ENCODE results near the gene COL26A1. TPM values are rescaled to one million over a fixed set of nuclear protein-coding genes. Genes with fewer than 3 reads are reported as not detected.
A peak's percentile ranks its signal among the peaks of the same experiment; 100 is the strongest.

The COL26A1 gene
- total and polyA plus RNA-seq, 4 donors, result 0.05 to 4.7 (median 0.28) TPM

DNA sequence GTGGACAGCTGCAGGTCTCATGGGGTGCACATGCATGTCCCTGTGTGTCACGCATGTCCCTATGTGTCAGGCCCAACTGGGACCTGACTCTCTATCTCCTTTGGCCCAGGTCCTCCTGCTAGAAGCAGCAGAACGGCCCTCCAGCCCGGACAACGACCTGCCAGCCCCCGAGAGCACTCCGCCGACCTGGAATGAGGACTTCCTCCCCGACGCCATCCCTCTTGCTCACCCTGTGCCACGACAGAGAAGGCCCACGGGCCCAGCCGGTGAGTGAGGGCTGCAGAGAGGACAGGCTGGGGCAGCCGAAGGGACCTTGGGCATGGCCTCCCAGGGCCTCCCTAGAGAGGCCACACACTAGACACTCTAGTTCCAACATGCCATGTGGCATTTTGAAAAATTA, 177.1 kb downstream of the COL26A1 start:
- H3K4me3 ChIP-seq, result no peak overlapping the region
- 76 to 84% methylated on average over 13 of the region's 13 CpGs for WGBS, 2 donors
- peaks cover 0 to 28% (median 0%) of the 10 kb centered on the region in 5 donors for H3K4me1 ChIP-seq (ENCODE audit: control insufficient read depth in 5 of 5, insufficient read depth in 5 of 5, low read length in 5 of 5)
- H3K9ac ChIP-seq (ENCODE audit: insufficient read depth in 1 of 2, low read length in 2 of 2), result no peak overlapping the region
- no peak overlapping the region for H3K27ac ChIP-seq (ENCODE audit: low read depth in 1 of 2, low read length in 1 of 2)
- H3K27me3 ChIP-seq (ENCODE audit: control insufficient read depth in 3 of 3, insufficient read depth in 3 of 3, low read length in 2 of 3), result no peaks in the 10 kb centered on the region
- ATAC-seq (ENCODE audit: insufficient read depth, low FRiP score) (no peak), DNase-seq (no peak)
- peaks cover 0 to 7% (median 2%) of the 10 kb centered on the region in 4 donors for H3K9me3 ChIP-seq (ENCODE audit: control insufficient read depth in 4 of 4, insufficient read depth in 3 of 4, low read length in 3 of 4)
- no peaks in the 10 kb centered on the region for H3K36me3 ChIP-seq (ENCODE audit: control insufficient read depth in 4 of 4, insufficient read depth in 4 of 4, low read length in 4 of 4)
- TF ChIP-seq, protein P1, sequence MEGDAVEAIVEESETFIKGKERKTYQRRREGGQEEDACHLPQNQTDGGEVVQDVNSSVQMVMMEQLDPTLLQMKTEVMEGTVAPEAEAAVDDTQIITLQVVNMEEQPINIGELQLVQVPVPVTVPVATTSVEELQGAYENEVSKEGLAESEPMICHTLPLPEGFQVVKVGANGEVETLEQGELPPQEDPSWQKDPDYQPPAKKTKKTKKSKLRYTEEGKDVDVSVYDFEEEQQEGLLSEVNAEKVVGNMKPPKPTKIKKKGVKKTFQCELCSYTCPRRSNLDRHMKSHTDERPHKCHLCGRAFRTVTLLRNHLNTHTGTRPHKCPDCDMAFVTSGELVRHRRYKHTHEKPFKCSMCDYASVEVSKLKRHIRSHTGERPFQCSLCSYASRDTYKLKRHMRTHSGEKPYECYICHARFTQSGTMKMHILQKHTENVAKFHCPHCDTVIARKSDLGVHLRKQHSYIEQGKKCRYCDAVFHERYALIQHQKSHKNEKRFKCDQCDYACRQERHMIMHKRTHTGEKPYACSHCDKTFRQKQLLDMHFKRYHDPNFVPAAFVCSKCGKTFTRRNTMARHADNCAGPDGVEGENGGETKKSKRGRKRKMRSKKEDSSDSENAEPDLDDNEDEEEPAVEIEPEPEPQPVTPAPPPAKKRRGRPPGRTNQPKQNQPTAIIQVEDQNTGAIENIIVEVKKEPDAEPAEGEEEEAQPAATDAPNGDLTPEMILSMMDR (IDR thresholded peaks at IDR 0.05; ENCODE audit: control extremely low read depth, extremely low read depth), result no peak

DNA sequence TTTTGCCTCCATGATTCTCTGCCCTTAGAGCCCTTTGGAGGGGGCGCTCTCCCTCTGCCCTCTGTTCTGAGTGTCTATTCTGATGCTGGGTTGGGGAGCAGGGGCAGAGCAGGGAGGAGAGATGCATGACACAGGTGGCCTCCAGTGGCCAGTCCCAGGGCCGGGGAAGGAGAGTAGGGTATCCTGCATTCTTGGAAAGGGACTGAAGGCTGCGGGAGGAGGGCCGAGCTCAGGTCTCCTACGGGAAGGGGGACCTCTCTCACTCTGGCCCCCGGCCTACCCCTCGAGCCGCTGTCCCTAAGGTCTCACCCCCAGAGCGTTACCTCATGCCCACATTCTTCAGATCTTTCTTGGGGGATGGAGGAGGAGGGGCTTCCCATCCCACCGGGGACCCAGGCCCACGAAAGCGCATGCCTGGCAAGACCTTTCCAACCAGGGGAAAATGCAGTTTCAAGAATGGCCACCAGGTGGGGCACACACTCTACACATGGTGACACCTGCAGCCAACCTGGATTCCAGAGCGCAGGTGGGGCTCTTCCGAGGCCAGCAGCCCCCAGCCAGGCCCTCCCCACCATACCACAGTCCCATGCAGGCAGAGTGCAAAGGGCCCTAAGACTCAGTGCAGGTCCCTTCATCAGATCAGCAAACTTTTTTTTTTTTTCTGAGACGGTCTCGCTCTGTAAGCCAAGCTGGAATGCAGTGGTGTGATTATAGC, 180.0 kb downstream of the COL26A1 start:
- Histone ChIP-seq H3K36me3 (ENCODE audit: control insufficient read depth in 4 of 4, insufficient read depth in 4 of 4, low read length in 4 of 4) (no peaks in the 10 kb centered on the region), H3K9ac (ENCODE audit: insufficient read depth in 1 of 2, low read length in 2 of 2) (no peak overlapping the region), H3K4me3 (no peak overlapping the region), H3K27ac (ENCODE audit: low read depth in 1 of 2, low read length in 1 of 2) (no peak overlapping the region), H3K9me3 (ENCODE audit: control insufficient read depth in 4 of 4, insufficient read depth in 3 of 4, low read length in 3 of 4) (peaks cover 0 to 2% (median 0%) of the 10 kb centered on the region in 4 donors), H3K27me3 (ENCODE audit: control insufficient read depth in 3 of 3, insufficient read depth in 3 of 3, low read length in 2 of 3) (no peaks in the 10 kb centered on the region), H3K4me1 (ENCODE audit: control insufficient read depth in 5 of 5, insufficient read depth in 5 of 5, low read length in 5 of 5) (peaks cover 0 to 13% (median 0%) of the 10 kb centered on the region in 5 donors)
- TF ChIP-seq, protein P1 (IDR thresholded peaks at IDR 0.05; ENCODE audit: control extremely low read depth, extremely low read depth), result peak; percentile 76
- ATAC-seq (ENCODE audit: insufficient read depth, low FRiP score) (peak; percentile 73), DNase-seq (peak; percentile 61 to 63 (median 62))
- WGBS, 2 donors, result 34 to 45% methylated on average over 16 of the region's 16 CpGs

DNA sequence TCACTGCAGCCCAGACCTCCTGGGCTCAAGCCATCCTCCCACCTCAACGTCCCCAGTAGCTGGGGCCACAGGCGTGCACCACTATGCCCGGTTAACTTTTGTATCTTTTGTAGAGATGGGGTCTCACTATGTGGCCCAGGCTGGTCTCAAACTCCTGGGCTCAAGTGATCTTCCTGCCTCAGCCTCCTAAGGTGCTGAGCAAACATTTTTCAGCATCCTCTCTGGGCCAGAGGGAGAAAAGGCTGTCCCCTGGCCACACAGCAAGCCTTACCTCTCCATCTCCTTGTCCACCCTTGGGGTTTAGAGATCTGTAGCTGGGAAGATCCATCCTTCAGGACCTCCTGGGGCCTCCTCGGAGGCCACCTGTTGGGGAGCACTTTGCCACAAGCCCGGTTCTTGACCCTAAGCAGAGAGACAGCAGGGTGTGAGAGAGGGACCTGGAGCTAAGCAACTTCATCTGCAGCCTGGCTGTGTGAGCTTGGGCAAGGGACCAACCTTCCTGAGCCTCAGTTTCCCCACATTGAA, 180.6 kb downstream of the COL26A1 start:
- peaks cover 0 to 2% (median 0%) of the 10 kb centered on the region in 4 donors for H3K9me3 ChIP-seq (ENCODE audit: control insufficient read depth in 4 of 4, insufficient read depth in 3 of 4, low read length in 3 of 4)
- H3K27ac ChIP-seq (ENCODE audit: low read depth in 1 of 2, low read length in 1 of 2), result no peak overlapping the region
- ATAC-seq (ENCODE audit: insufficient read depth, low FRiP score) (no peak), DNase-seq (no peak)
- H3K9ac ChIP-seq (ENCODE audit: insufficient read depth in 1 of 2, low read length in 2 of 2), result no peak overlapping the region
- peaks cover 0 to 7% (median 0%) of the 10 kb centered on the region in 5 donors for H3K4me1 ChIP-seq (ENCODE audit: control insufficient read depth in 5 of 5, insufficient read depth in 5 of 5, low read length in 5 of 5)
- TF ChIP-seq, protein P1 (IDR thresholded peaks at IDR 0.05; ENCODE audit: control extremely low read depth, extremely low read depth), result no peak
- 61 to 69% methylated on average over 5 of the region's 5 CpGs for WGBS, 2 donors
- no peak overlapping the region for H3K4me3 ChIP-seq
- H3K36me3 ChIP-seq (ENCODE audit: control insufficient read depth in 4 of 4, insufficient read depth in 4 of 4, low read length in 4 of 4), result no peaks in the 10 kb centered on the region
- no peaks in the 10 kb centered on the region for H3K27me3 ChIP-seq (ENCODE audit: control insufficient read depth in 3 of 3, insufficient read depth in 3 of 3, low read length in 2 of 3)
